ENCODE measurements around the gene HIRA. TPM values are rescaled to one million over a fixed set of nuclear protein-coding genes. Genes with fewer than 3 reads are reported as not detected.
A peak's percentile ranks its signal among the peaks of the same experiment; 100 is the strongest.
"Not testable (repeated sequence)": the region's sequence is repeated elsewhere in the genome, so short reads cannot be mapped to it uniquely, and the experiment has no call there.

The HIRA gene
- total and polyA plus RNA-seq, 9 of the 15 experiments (the other 6 are each of a cell fraction or from before 2014, with no cell fraction given): 0.96 to 132 (median 58.4) TPM

- H3K9me1 ChIP-seq (ENCODE audit: control insufficient read depth, insufficient read depth, low read length); CTCF ChIA-PET (ENCODE audit: low intra/inter-chr PET ratio); H3K9ac ChIP-seq (ENCODE audit: insufficient read depth in 1 of 2, low read depth in 2 of 2, low read length in 2 of 2); H3K4me1 ChIP-seq (replicated peaks in 1 of 2; ENCODE audit: control insufficient read depth in 2 of 2, insufficient read depth in 2 of 2, low read length in 2 of 2); POLR2A ChIA-PET; H2AFZ ChIP-seq (ENCODE audit: low read depth, low read length); intact Hi-C loops (cut with micrococcal nuclease); H4K20me1 ChIP-seq (replicated peaks; ENCODE audit: control insufficient read depth, insufficient read depth, low read length); H3K79me2 ChIP-seq (ENCODE audit: control insufficient read depth, insufficient read depth, low read length); H3K4me3 ChIP-seq; in situ Hi-C loops (cut with MboI); H3K36me3 ChIP-seq (ENCODE audit: control insufficient read depth, insufficient read depth, low read length); H3K27ac ChIP-seq (ENCODE audit: extremely low read depth, low read depth, low read length); FAIRE-seq; ATAC-seq; BruUV-seq (replicated peaks); H3K4me2 ChIP-seq (ENCODE audit: insufficient read depth, low read length); DNase-seq (ENCODE audit: extremely low read depth in 1 of 4, low spot score in 3 of 4); TF ChIP-seq CREB1 (IDR thresholded peaks at IDR 0.05): not testable (repeated sequence)
- TF ChIP-seq CXXC5 (CRISPR knock-in tag; IDR thresholded peaks at IDR 0.05): 0 out of 2 replicates have a peak, but pooled peaks have one; percentile 14
- TF ChIP-seq CREB1 (CRISPR knock-in tag; IDR thresholded peaks at IDR 0.05): 0 out of 2 replicates have a peak, but pooled peaks have one; percentile 12
- TF ChIP-seq TRIM28 (IDR thresholded peaks at IDR 0.05): peak; percentile 84; the same call in 1 of the 2 replicates
- TF ChIP-seq LCOR (CRISPR knock-in tag; IDR thresholded peaks at IDR 0.05): 0 out of 2 replicates have a peak, but pooled peaks have one; percentile 35
- TF ChIP-seq ZNF280B (CRISPR knock-in tag; IDR thresholded peaks at IDR 0.05): peak; percentile 64; the same call in 1 of the 2 replicates
- peak; percentile 49 for TF ChIP-seq ZNF280A (IDR thresholded peaks at IDR 0.05; ENCODE audit: low read depth, partially characterized antibody)
- TF ChIP-seq DACH1 (IDR thresholded peaks at IDR 0.05; ENCODE audit: partially characterized antibody): peak; percentile 19
- peak in 1 of 2 experiments; percentile 70; a peak in 1 of 4 replicates for TF ChIP-seq TRIM24 (IDR thresholded peaks at IDR 0.05)
- peak; percentile 37; the same call in 1 of the 2 replicates for TF ChIP-seq ZFX (CRISPR knock-in tag; IDR thresholded peaks at IDR 0.05)
- Histone ChIP-seq H3K9me3 (replicated peaks; ENCODE audit: control insufficient read depth, insufficient read depth, low read depth, low read length) (peaks cover 26% of the 10 kb centered on the region), H3K27me3 (ENCODE audit: control insufficient read depth in 2 of 2, insufficient read depth in 2 of 2, low read length in 2 of 2) (peaks cover 0 to 12% of the 10 kb centered on the region in 2 experiments; a peak in 2 of 5 replicates)
- WGBS (ENCODE audit: insufficient coverage, low coverage, missing lambda C conversion rate): 5% methylated on average over 8 of the region's 8 CpGs
Measured at GRCh38 chr22:19320136-19320535, 111.4 kb downstream of the HIRA start.
